ENCODE measurements around the gene CHST15.
A peak's percentile ranks its signal among the peaks of the same experiment; 100 is the strongest.

GRCh38 chr10:123995461-123996131 is 97.8 kb downstream of the CHST15 start:
- TF ChIP-seq CTCF (conservative IDR thresholded peaks at IDR 0.05; ENCODE audit: low read depth, low read length) = peak; percentile 12; the same call in 1 of the 2 replicates
- no peak for TF ChIP-seq SMC3 (IDR thresholded peaks at IDR 0.05; ENCODE audit: low read depth, low read length)
- no peak for TF ChIP-seq MXI1 (IDR thresholded peaks at IDR 0.05; ENCODE audit: borderline replicate concordance, low read depth, low read length)
- TF ChIP-seq RAD21 (IDR thresholded peaks at IDR 0.05; ENCODE audit: low read length) = no peak

Data from IMR-90 (cell line).